ENCODE results near the gene PHKA1. TPM values are rescaled to one million over a fixed set of nuclear protein-coding genes. Genes with fewer than 3 reads are reported as not detected.

The PHKA1 gene
- total RNA-seq, 1 experiment from 2014 or later, result 15.3 TPM

DNA sequence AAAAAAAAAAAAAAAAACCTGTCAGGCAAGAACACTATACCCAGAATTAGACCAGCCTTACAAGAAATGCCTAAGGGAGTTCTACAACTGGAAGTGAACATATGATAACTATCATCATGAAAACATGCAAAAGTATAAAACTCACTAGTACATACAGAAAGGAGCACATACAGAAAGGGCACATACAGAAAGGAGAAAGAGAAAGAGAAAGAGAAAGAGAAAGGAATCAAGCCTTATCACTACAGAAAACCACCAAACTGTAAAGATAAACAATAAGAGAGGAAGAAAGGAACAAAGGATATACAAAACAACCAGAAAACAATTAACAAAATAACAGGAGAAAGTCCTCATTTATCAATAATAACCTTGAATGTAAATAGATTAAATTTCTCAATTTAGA, 50.4 kb downstream of the PHKA1 start:
- DNase-seq (ENCODE audit: low read depth, low spot score), result no peak
- Histone ChIP-seq H2AFZ (ENCODE audit: low read depth, low read length, poor library complexity, severe bottlenecking) (no peak overlapping the region), H3K9me3 (ENCODE audit: control insufficient read depth in 1 of 2, insufficient read depth in 1 of 2, low read depth in 1 of 2, low read length in 2 of 2) (no peaks in the 10 kb centered on the region), H3K4me1 (ENCODE audit: control insufficient read depth in 1 of 2, insufficient read depth in 2 of 2, low read length in 2 of 2) (no peaks in the 10 kb centered on the region), H3K4me2 (ENCODE audit: low read length) (no peak overlapping the region), H3K79me2 (ENCODE audit: insufficient read depth, low read length) (no peaks in the 10 kb centered on the region), H3K9ac (ENCODE audit: low read length) (no peak overlapping the region), H3K4me3 (replicated peaks in 1 of 2; ENCODE audit: low read depth in 1 of 2, low read length in 2 of 2) (no peak overlapping the region), H3K27ac (ENCODE audit: low read depth, low read length) (no peak overlapping the region), H3K27me3 (ENCODE audit: insufficient read depth, low read length) (no peaks in the 10 kb centered on the region), H4K20me1 (ENCODE audit: insufficient read depth) (no peaks in the 10 kb centered on the region), H3K9me2 (ENCODE audit: insufficient read depth) (no peaks in the 10 kb centered on the region), H3K36me3 (ENCODE audit: control insufficient read depth in 1 of 2, insufficient read depth in 2 of 2, low read length in 2 of 2) (no peaks in the 10 kb centered on the region)
- intact Hi-C loops (cut with micrococcal nuclease), result no loop called here
- ATAC-seq, result no peak
- ChIA-PET RAD21 (ENCODE audit: low non-redundant PET in 1 of 2, low total read pairs in 2 of 2, uncharacterized antibody in 2 of 2, unreplicated experiment in 2 of 2) (no interaction called here), POLR2A (no interaction called here), CTCF (no interaction called here)
- no TSS peak for BruUV-seq (replicated peaks)
- TF ChIP-seq EGR1 (IDR thresholded peaks at IDR 0.05; ENCODE audit: low read depth) (no peak), EZH2 (IDR thresholded peaks at IDR 0.05) (no peak), ZFX (IDR thresholded peaks at IDR 0.05) (no peak), JUND (IDR thresholded peaks at IDR 0.05) (no peak), CBX3 (IDR thresholded peaks at IDR 0.05; ENCODE audit: low read depth) (no peak), FOSL1 (IDR thresholded peaks at IDR 0.05; ENCODE audit: low read depth) (no peak), CTCF (IDR thresholded peaks at IDR 0.05 in 2 of 3, conservative IDR thresholded peaks at IDR 0.05 in 1 of 3; ENCODE audit: borderline replicate concordance in 1 of 3, insufficient read depth in 1 of 3, low read depth in 2 of 3, low read length in 2 of 3) (no peak), YY1 (IDR thresholded peaks at IDR 0.05; ENCODE audit: extremely low read depth, insufficient replicate concordance, low read depth, low read length) (no peak), CEBPB (IDR thresholded peaks at IDR 0.05; ENCODE audit: low read depth) (no peak), ZBTB33 (IDR thresholded peaks at IDR 0.05; ENCODE audit: extremely low read depth, insufficient replicate concordance, low read length) (no peak), POLR2A (IDR thresholded peaks at IDR 0.05; ENCODE audit: borderline replicate concordance, extremely low read depth, insufficient read depth, insufficient read length) (no peak), EZH2phosphoT487 (IDR thresholded peaks at IDR 0.05; ENCODE audit: borderline replicate concordance) (no peak), POLR2AphosphoS5 (IDR thresholded peaks at IDR 0.05; ENCODE audit: low read depth, low read length) (no peak), RAD21 (IDR thresholded peaks at IDR 0.05; ENCODE audit: low read depth) (no peak)
- TF ChIP-seq, protein P1, sequence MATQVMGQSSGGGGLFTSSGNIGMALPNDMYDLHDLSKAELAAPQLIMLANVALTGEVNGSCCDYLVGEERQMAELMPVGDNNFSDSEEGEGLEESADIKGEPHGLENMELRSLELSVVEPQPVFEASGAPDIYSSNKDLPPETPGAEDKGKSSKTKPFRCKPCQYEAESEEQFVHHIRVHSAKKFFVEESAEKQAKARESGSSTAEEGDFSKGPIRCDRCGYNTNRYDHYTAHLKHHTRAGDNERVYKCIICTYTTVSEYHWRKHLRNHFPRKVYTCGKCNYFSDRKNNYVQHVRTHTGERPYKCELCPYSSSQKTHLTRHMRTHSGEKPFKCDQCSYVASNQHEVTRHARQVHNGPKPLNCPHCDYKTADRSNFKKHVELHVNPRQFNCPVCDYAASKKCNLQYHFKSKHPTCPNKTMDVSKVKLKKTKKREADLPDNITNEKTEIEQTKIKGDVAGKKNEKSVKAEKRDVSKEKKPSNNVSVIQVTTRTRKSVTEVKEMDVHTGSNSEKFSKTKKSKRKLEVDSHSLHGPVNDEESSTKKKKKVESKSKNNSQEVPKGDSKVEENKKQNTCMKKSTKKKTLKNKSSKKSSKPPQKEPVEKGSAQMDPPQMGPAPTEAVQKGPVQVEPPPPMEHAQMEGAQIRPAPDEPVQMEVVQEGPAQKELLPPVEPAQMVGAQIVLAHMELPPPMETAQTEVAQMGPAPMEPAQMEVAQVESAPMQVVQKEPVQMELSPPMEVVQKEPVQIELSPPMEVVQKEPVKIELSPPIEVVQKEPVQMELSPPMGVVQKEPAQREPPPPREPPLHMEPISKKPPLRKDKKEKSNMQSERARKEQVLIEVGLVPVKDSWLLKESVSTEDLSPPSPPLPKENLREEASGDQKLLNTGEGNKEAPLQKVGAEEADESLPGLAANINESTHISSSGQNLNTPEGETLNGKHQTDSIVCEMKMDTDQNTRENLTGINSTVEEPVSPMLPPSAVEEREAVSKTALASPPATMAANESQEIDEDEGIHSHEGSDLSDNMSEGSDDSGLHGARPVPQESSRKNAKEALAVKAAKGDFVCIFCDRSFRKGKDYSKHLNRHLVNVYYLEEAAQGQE (IDR thresholded peaks at IDR 0.05; ENCODE audit: low read depth), result no peak
